Naive thymus-derived CD4-positive, alpha-beta T cell (primary cell): ENCODE measurements around the gene RNU1-4. TPM values are rescaled to one million over a fixed set of nuclear protein-coding genes. Genes with fewer than 3 reads are reported as not detected.
A peak's percentile ranks its signal among the peaks of the same experiment; 100 is the strongest.
"Not testable (repeated sequence)": the region's sequence is repeated elsewhere in the genome, so short reads cannot be mapped to it uniquely, and the experiment has no call there.

Experiments used
- ATAC-seq: fragments of 150-1000 bp; cut with Tn5 transposase; 2 replicates; pipeline ENCODE4 v1.10.0; 2021; ENCODE audit warnings: mild to moderate bottlenecking, moderate library complexity
- CTCF ChIA-PET: fragments of 350-600 bp; sonication (Branson Sonifier 250); formaldehyde crosslinking; loops from one replicate; lab custom pipeline; 2021; ENCODE audit warnings: antibody characterized with exemption; lab: Charles Lee
- POLR2A ChIA-PET: fragments of 350-600 bp; sonication (Branson Sonifier 250); formaldehyde crosslinking; loops from one replicate; lab custom pipeline; 2021; ENCODE audit warnings: antibody characterized with exemption, inconsistent platforms; lab: Charles Lee
- DNase-seq, 9 donors: peaks; one replicate each; pipeline versions ENCODE4 v3.0.0 to v3.0.0-alpha.2; 2020 to 2022; ENCODE audit warnings: mixed read lengths in 1 of 9
- H3K27ac ChIP-seq: one replicate; pipeline ENCODE4 v1.7.0; 2013; ENCODE audit warnings: mild to moderate bottlenecking, low read depth, low read length, moderate library complexity
- H3K27me3 ChIP-seq, 2 donors: one replicate each; pipeline ENCODE4 v1.7.0; 2013; ENCODE audit warnings: low read length in 2 of 2, mild to moderate bottlenecking in 2 of 2, moderate library complexity in 2 of 2; ENCODE audit not compliant: control insufficient read depth in 2 of 2, insufficient read depth in 2 of 2
- H3K36me3 ChIP-seq, 3 experiments: 1 replicate in 2 of 3; 2 replicates in 1 of 3; pipeline ENCODE4 v1.7.0; 2013; ENCODE audit warnings: low read length in 3 of 3, mild to moderate bottlenecking in 3 of 3, moderate library complexity in 1 of 3; ENCODE audit not compliant: insufficient read depth in 3 of 3, control insufficient read depth in 2 of 3
- H3K4me1 ChIP-seq, 2 donors: one replicate each; pipeline ENCODE4 v1.7.0; 2013; ENCODE audit warnings: low read length in 2 of 2, mild to moderate bottlenecking in 2 of 2, moderate library complexity in 1 of 2; ENCODE audit not compliant: control insufficient read depth in 2 of 2, insufficient read depth in 2 of 2
- H3K4me3 ChIP-seq: 2 replicates; pipeline ENCODE4 v1.7.0; 2013; ENCODE audit warnings: mild to moderate bottlenecking, low read length
- H3K9me3 ChIP-seq, 3 experiments: 1 replicate in 2 of 3; 2 replicates in 1 of 3; pipeline ENCODE4 v1.7.0; 2013; ENCODE audit warnings: low read length in 3 of 3; ENCODE audit not compliant: control insufficient read depth in 2 of 3
- H3K27ac Mint-ChIP-seq, 9 donors: one replicate each; pipeline ENCODE4 v1.8.0; 2020 to 2022; ENCODE audit warnings: mixed read lengths in 9 of 9, mild to moderate bottlenecking in 8 of 9, moderate library complexity in 5 of 9, inconsistent platforms in 2 of 9
- H3K27me3 Mint-ChIP-seq, 5 donors: one replicate each; pipeline ENCODE4 v1.8.0; 2021 to 2022; ENCODE audit warnings: mixed read lengths in 5 of 5, mild to moderate bottlenecking in 1 of 5
- H3K36me3 Mint-ChIP-seq, 5 donors: one replicate each; pipeline ENCODE4 v1.8.0; 2020 to 2022; ENCODE audit warnings: mixed read lengths in 5 of 5, mild to moderate bottlenecking in 3 of 5, inconsistent platforms in 1 of 5
- H3K4me1 Mint-ChIP-seq, 7 donors: one replicate each; pipeline ENCODE4 v1.8.0; 2020 to 2022; ENCODE audit warnings: mixed read lengths in 7 of 7, mild to moderate bottlenecking in 3 of 7, inconsistent platforms in 1 of 7
- H3K4me3 Mint-ChIP-seq, 10 donors: one replicate each; pipeline ENCODE4 v1.8.0; 2020 to 2022; ENCODE audit warnings: mild to moderate bottlenecking in 10 of 10, mixed read lengths in 10 of 10, moderate library complexity in 6 of 10, inconsistent platforms in 2 of 10
- H3K9me3 Mint-ChIP-seq, 11 donors: one replicate each; pipeline ENCODE4 v1.8.0; 2020 to 2022; ENCODE audit warnings: mixed read lengths in 11 of 11, mild to moderate bottlenecking in 4 of 11, inconsistent platforms in 1 of 11, moderate library complexity in 1 of 11
- intact Hi-C, 2 donors: fragments of 100-400 bp; cut with micrococcal nuclease; formaldehyde crosslinking; loops; one replicate each; pipeline ENCODE4 v1.15.1; 2023
- polyA plus RNA-seq, 2 donors: library from polyadenylated mRNA; unstranded; fragments of 300-500 nt; fragmentation: Illumina TruSeq; gene quantifications; one replicate each; pipeline ENCODE4 v1.2.3, GENCODE V29; 2021
- total RNA-seq, 6 experiments: library from RNA in 5 of 6; stranded (reverse) in 5 of 6; gene quantifications; 1 replicate in 5 of 6; 2 replicates in 1 of 6; pipeline ENCODE4 v1.2.3 and lab custom pipeline; 2021 to 2026

The RNU1-4 gene
- total and polyA plus RNA-seq, 7 experiments from 2014 or later, result 2,341 to 4,458 (median 3,337) TPM; not detected in 2

GRCh38 chr1:16696507-16697150 lies 43.7 kb upstream of the RNU1-4 start:
- H3K9me3 Mint-ChIP-seq, ATAC-seq: not testable (repeated sequence)

GRCh38 chr1:16697152-16697551 lies 43.2 kb upstream of the RNU1-4 start:
- H3K27ac ChIP-seq, intact Hi-C loops, DNase-seq, H3K27me3 ChIP-seq, H3K4me3 Mint-ChIP-seq, H3K27me3 Mint-ChIP-seq, H3K9me3 Mint-ChIP-seq, H3K9me3 ChIP-seq, H3K27ac Mint-ChIP-seq, H3K4me3 ChIP-seq, ATAC-seq, H3K4me1 Mint-ChIP-seq, H3K36me3 ChIP-seq, H3K36me3 Mint-ChIP-seq, CTCF ChIA-PET, POLR2A ChIA-PET, H3K4me1 ChIP-seq: not testable (repeated sequence)

More at GRCh38 chr1:16696507-16697150, 43.7 kb upstream of the RNU1-4 start:
- H3K9me3 ChIP-seq, H3K4me1 ChIP-seq, H3K4me1 Mint-ChIP-seq, DNase-seq, H3K27me3 Mint-ChIP-seq, intact Hi-C loops, H3K4me3 ChIP-seq, H3K27ac ChIP-seq, H3K27me3 ChIP-seq, H3K36me3 Mint-ChIP-seq, CTCF ChIA-PET, H3K4me3 Mint-ChIP-seq, H3K27ac Mint-ChIP-seq, H3K36me3 ChIP-seq: not testable (repeated sequence)
- POLR2A ChIA-PET, result interaction anchor here (0.6 kb wide), 1 partner anchor 184 kb away, joined by 3 read pairs; no protein-coding TSS in a partner anchor

GRCh38 chr1:16699440-16699839 lies 40.9 kb upstream of the RNU1-4 start:
- H3K4me3 ChIP-seq, ATAC-seq, H3K36me3 Mint-ChIP-seq, H3K4me1 ChIP-seq, H3K36me3 ChIP-seq, H3K9me3 ChIP-seq, H3K4me3 Mint-ChIP-seq, POLR2A ChIA-PET, H3K9me3 Mint-ChIP-seq, H3K27me3 Mint-ChIP-seq, H3K4me1 Mint-ChIP-seq, DNase-seq, CTCF ChIA-PET, H3K27ac ChIP-seq, H3K27me3 ChIP-seq, intact Hi-C loops, H3K27ac Mint-ChIP-seq: not testable (repeated sequence)

- H3K4me3 Mint-ChIP-seq, DNase-seq, intact Hi-C loops, CTCF ChIA-PET, H3K36me3 Mint-ChIP-seq, H3K36me3 ChIP-seq, H3K27ac ChIP-seq, H3K27me3 Mint-ChIP-seq, H3K4me1 Mint-ChIP-seq, H3K4me3 ChIP-seq, H3K27ac Mint-ChIP-seq, H3K4me1 ChIP-seq, H3K27me3 ChIP-seq, H3K9me3 ChIP-seq, H3K9me3 Mint-ChIP-seq: not testable (repeated sequence)
- POLR2A ChIA-PET, result interaction anchor here (0.6 kb wide), 1 partner anchor 205 kb away, joined by 3 read pairs; no protein-coding TSS in a partner anchor
- ATAC-seq, result peak; percentile 76
Observed at GRCh38 chr1:16700138-16700895, 40.0 kb upstream of the RNU1-4 start.

GRCh38 chr1:16701189-16701588 lies 39.1 kb upstream of the RNU1-4 start:
- H3K36me3 ChIP-seq, H3K27me3 Mint-ChIP-seq, DNase-seq, H3K27ac ChIP-seq, H3K9me3 ChIP-seq, H3K4me1 ChIP-seq, H3K9me3 Mint-ChIP-seq, H3K4me3 Mint-ChIP-seq, H3K27ac Mint-ChIP-seq, H3K36me3 Mint-ChIP-seq, intact Hi-C loops, H3K4me1 Mint-ChIP-seq, H3K27me3 ChIP-seq, H3K4me3 ChIP-seq: not testable (repeated sequence)
- POLR2A ChIA-PET, result interaction anchor here (0.6 kb wide), 1 partner anchor 204 kb away, joined by 3 read pairs; no protein-coding TSS in a partner anchor
- CTCF ChIA-PET, result interaction anchor here (0.8 kb wide), 1 partner anchor 203 kb away, joined by 3 read pairs; no protein-coding TSS in a partner anchor
- ATAC-seq, result peak; percentile 19

GRCh38 chr1:16702280-16702679 lies 38.0 kb upstream of the RNU1-4 start:
- intact Hi-C loops, H3K27ac ChIP-seq, H3K9me3 Mint-ChIP-seq, H3K9me3 ChIP-seq, DNase-seq, H3K4me3 ChIP-seq, POLR2A ChIA-PET, H3K4me1 ChIP-seq, H3K27me3 ChIP-seq, H3K27me3 Mint-ChIP-seq, ATAC-seq, H3K27ac Mint-ChIP-seq, H3K4me3 Mint-ChIP-seq, H3K36me3 Mint-ChIP-seq, H3K36me3 ChIP-seq, H3K4me1 Mint-ChIP-seq: not testable (repeated sequence)
- CTCF ChIA-PET, result interaction anchor here (1.3 kb wide), 1 partner anchor 8 kb away, joined by 3 read pairs; no protein-coding TSS in a partner anchor
